ENCODE data around the gene KLK3.

- TF ChIP-seq CTCF (IDR thresholded peaks at IDR 0.05 in 2 of 3, conservative IDR thresholded peaks at IDR 0.05 in 1 of 3; ENCODE audit: borderline replicate concordance in 1 of 3, insufficient read depth in 1 of 3, low read depth in 2 of 3, low read length in 2 of 3) (no peak), POLR2AphosphoS5 (IDR thresholded peaks at IDR 0.05; ENCODE audit: low read depth, low read length) (peak; percentile 98), POLR2A (IDR thresholded peaks at IDR 0.05; ENCODE audit: borderline replicate concordance, extremely low read depth, insufficient read depth, insufficient read length) (peak; percentile 74), EZH2phosphoT487 (IDR thresholded peaks at IDR 0.05; ENCODE audit: borderline replicate concordance) (no peak), RAD21 (IDR thresholded peaks at IDR 0.05; ENCODE audit: low read depth) (no peak)
These were observed 18.8 kb upstream of the KLK3 start for GRCh38 chr19:50835785-50836542.
